ENCODE data around the gene AVEN.

The AVEN gene

DNA sequence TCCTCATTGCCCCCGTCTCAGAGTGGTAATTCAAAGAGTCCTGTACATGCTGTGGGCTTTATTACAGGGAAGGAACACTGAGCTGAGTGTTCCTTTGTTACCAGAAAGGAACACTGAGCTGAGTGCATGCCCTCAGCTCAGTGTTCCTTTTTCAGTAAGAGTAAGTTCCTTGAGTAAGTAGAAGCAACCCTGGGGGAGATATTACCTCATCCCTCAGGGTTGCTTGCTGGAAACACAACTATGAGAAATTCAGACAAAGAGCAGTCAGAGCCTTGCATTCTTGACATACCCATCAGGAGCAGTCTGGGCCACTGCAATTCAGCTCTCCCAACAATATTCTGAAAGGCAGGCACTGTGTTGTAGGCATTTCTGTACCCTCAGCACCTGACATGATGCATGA lies 53.7 kb downstream of the AVEN start:
- peak; percentile 56 for DNase-seq (ENCODE audit: low spot score)

DNA sequence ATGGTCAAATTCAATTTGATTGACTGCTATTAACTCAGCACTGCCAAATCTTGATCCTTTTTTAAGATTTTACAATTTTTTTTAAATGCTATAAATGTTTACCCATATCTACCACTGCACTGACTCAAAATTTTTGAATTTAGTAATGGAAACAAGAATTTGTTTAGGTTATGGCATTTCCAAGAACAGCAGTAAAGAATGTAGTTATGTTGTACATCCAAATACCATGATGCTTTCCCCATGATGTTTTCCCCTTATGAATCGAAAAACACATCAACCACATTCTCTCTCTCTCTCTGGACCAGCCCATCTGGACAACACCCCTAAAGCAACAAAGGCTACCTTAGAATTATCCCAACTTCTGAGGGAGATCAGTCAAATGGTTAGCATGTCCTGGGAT lies 56.5 kb downstream of the AVEN start:
- DNase-seq (ENCODE audit: low spot score) = no peak

DNA sequence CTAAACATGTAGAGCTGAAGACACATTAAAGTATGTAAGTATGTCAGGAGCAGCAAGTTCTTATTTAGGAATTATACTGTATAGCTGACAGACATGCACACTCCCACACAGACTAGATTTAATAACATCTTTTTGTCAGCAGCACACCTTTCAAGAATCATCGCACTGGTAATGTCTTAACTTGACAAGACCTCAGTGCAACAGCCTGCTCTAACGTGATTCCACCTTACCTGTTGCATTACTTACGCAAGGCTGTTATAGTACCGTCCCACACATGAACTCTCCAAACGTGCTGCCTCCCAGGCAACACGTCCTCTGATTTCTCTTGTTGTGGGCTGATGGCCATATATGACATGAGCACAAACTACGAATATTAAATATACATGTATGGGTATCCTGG lies 58.8 kb downstream of the AVEN start:
- DNase-seq (ENCODE audit: low spot score) = no peak

DNA sequence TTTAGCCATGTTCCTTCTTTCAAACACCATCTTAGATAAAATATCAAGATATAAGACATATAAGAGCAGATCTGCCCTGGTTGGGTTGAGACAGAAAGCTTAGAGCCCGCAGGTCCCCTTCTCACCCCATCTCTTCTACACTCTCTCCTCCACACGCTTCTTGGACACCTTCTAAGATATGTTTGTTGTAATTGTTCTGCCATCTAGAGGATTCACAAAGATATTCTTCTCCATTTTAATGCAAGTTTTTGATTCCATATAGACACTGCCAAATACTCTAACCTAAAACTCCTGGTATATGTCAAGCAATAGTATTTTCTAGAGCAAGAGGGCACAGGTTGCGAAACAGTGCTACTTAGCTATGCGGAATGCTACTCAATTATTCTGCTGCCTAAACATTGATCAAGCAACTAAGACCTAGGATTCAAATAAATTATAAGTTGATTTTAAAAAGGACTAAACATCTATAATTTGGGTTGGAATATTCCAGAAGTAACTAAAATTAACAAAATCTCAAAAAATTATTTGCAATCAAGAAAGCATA lies 63.9 kb downstream of the AVEN start:
- DNase-seq (ENCODE audit: low spot score) = no peak

DNA sequence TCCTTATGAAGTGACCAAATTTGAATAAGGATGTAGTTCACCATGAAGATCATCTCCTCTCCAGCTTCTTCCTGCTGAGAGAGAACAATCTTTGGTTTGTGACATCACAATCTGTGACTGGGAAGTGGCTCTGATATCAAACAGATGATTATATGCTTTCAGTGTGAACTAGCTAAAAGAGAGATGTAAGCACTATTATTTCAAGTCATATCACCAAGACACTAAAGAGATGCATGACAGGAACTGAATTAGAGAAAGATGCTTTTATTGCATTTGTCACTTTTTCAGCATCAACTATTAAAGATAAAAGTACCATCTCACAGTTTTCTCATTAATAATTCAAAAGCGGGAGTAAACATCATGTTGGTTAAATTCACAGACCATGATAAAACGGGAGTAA lies 67.2 kb downstream of the AVEN start:
- no peak for DNase-seq (ENCODE audit: low spot score)

DNA sequence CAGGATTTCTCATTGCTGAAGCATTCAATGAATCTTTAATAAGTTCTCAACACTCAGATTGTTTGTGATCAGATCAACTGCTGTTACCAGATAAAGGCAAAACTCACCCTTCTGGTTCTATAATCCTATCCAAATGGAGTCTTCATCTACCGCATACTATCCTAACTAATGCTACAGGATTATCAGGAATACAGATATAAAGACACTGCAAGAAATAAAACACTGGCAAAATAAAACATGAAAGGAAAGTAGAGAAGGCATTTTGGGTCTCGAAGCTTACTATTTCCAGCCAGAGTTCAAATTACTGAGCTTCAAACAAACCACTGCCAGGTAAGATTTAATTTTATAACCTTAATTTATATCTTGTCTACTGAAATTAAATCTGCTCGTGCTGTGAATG lies 70.2 kb downstream of the AVEN start:
- no peak for DNase-seq (ENCODE audit: low spot score)

DNA sequence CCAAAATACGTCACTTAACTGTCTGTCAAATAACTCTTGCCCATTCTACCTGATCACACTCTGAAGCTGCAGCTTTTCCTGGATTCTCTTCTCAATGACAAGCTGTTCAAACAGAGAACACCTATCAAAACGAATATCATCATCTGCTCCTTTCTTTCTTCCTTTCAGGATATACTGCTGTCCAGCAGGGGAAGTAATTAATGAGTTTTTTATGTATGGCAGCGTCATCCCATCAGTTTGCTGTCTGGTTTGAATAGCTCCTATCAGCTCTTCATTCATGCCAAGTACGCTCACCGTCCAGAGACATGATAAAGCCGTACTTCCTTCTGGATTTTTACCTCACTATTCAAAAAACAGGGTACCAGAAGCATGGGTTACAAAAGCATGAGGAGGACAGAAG lies 70.8 kb downstream of the AVEN start, which contains the start of gene CHRM5:
CHRM5 (plus strand) TSS at position 274 of the 400 bp plus-strand sequence. CDS start 94,221 bp downstream, outside the sequence.
- no peak for DNase-seq (ENCODE audit: low spot score)

DNA sequence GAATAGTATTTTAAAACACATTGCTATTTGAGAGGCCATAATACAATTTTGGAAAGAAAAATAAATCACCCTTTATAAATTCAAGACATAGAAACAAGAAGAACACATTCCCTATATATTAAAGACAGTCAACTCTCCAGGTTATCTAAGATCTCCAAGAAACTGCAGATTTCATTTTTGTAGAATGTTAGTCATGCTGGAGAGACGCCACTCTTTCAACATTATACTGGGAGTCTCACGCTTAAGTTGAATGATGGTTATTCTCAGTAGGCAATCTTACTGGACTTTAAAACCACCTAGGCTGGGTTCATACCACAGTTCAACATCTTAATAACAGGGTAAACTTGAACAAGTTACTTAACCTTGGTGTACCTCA lies 74.4 kb downstream of the AVEN start:
- no peak for DNase-seq (ENCODE audit: low spot score)

DNA sequence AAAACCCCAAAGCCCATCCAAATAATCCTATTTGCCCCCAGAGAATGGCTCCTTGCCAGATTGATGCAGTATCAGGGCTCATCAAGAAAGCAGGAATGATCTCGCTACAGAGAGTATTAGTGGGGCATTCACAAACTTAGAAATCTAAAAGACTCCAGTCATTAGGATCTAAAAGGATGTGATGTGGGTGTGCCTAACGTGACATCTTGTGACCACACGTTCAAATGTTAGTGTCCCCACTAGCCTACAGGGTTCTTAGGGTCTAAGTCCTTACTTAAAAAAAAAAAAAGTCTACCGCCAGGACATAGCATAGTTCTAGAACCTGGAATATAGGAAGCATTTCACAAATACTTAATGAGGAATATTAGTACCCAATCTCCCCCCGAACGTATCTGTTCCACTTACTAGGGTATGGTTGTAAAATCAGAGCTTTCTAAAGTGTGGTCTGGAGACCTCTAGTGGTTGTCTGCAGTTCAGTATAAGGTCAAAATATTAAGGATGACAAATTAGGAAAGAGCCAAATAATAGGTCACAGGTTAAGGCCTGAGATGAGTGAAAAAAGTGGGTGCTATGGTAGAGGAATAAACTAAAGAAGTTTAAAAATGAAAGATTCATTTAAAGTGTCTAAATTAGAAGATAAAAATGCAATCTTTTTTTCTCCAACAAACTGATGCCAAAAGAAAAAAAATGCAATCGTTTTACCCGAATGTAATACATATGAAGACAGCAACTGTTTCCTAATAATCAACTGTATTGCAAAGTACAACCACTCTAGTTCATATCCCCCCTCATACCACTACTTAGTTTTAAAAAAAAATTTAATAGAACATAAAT lies 75.0 kb downstream of the AVEN start:
- DNase-seq (ENCODE audit: low spot score) = peak; percentile 27

DNA sequence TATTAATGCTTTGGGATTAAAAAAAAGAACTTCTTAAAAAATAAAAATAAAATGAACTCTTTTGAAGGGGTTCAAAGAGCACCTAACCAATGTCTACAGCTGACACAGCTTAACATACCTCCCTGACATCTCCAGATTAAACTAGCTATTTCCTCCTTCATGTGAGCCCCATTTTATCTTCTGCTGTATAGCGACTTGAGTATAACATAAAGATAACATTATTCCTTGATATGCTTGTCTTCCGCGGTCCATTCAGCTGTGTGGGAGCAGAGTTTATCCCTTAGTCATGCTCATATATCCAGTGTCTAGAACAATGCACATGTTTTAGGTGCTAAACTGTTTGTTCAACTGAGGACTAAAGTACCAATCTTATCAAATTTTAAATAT lies 78.5 kb downstream of the AVEN start:
- DNase-seq (ENCODE audit: low spot score) = no peak

DNA sequence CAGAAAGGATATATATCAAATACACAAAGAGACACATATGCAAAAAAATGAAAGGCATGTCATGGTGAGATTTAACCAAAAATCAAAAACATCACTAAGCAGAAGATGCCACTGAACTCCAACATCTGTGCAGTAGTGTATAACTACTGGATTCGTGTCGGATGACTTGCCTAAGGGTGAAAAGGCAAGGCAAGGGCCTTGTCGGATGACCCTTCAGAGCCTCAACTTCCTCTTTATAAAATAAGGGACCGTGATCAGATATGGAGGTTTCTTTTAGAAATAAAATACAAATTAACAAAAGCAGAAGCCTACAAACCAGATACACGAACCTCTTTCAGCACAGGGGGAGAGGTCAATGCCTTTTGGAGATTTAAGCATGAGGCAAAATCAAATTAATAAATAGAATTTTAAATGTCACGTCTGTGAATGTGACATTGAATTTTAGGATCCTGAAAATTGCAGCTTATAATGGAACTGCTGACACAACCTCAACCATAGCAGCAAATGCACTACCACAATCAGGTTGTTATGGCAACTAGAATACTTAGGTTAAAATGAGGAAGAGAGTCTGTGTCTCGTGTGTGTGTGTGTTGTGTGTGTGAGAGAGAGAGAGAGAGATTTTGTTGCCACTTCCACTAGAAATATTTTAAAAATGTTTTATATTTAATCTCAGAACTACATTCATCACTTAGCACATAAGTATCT lies 79.0 kb downstream of the AVEN start:
- DNase-seq (ENCODE audit: low spot score) = no peak

DNA sequence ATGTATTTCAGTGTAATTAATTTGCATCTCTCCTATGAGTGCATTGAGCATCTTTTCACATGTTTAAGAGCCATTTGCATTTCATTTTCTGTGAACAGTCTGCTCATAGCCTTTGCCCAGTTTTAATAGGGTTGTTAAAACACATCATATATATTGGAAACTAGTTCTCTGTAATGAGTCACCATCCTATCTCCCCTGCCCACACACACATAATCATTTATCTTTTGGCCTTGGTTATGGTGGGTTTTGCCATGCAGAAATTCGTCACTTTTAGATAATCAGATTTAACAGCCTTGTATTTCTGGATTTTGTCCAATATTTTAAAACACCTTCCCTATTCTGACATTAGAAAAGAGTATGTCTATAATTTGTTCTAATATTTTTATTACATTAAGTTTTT lies 82.6 kb downstream of the AVEN start:
- no peak for DNase-seq (ENCODE audit: low spot score)

DNA sequence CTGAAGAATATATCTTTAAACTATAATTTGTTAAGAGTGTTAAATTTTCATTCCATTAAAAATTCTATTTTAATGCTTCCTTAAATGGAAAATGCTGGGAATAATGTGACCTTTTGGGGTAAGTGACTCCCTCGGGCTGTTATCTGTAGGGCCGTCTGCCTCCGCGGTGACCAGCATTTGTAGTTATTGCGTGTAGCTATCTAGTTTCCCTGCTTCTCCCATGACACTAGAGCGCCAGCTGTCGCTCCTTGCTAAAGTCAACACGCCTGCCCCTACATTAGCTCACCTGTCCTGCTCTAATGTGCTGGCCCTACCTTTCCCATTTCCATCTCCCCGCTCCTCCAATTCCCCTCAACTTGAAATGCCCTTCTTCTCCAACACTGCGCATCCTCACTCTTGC lies 83.1 kb downstream of the AVEN start:
- no peak for DNase-seq (ENCODE audit: low spot score)

DNA sequence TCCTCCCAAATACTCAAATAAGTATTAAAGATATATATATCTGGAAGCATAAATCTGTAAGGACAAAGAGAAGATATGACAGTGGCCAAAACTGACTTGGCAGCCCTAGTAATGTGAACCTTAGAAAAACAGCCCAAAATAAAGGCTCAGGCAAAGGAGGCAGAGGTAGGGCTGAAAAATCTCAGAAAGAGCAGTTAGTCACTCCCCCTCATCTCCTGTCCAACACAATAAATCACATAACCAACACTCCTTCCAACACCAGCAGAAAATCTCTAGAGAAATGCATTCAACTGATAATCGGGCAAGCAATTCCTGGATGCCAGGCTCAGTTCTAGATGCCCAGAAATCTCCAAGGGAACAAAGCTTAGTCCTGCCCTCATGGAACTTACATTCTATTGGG lies 92.9 kb downstream of the AVEN start:
- DNase-seq (ENCODE audit: low spot score) = no peak

DNA sequence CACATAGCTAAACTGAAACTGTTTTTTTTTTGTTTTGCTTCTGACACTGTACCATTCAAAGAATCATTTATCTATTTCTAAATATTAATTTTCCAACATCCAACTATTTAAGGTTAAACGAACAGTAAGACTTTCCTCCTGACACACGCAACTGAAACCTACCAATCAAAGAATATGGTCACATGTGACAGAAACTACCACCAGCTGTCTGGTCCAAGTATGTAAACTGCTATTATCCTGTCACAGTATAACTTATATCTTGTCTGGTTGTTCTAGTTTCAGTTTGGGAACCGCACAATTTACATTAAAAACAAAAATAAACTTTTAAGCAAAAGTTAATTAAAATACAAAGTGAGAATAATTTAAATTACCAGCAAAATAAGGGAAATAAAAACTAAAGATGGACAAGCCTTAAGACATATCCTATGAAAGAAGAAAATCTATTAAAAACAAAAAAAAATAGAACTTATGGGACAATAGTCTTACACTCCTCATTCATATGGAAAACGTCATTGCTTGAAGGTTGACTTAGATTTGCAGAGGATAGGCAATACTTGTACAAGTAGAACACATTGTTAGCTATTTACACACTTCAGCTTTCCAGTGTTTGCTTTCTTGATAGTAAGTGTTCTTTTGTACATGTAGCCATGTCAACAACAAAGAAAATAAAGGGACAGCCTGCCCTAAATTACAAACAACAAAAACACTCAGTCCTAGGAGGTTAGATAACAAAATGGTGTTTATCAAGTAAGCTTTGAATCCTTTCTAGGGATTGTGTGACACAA lies 97.5 kb downstream of the AVEN start:
- DNase-seq (ENCODE audit: low spot score) = no peak

DNA sequence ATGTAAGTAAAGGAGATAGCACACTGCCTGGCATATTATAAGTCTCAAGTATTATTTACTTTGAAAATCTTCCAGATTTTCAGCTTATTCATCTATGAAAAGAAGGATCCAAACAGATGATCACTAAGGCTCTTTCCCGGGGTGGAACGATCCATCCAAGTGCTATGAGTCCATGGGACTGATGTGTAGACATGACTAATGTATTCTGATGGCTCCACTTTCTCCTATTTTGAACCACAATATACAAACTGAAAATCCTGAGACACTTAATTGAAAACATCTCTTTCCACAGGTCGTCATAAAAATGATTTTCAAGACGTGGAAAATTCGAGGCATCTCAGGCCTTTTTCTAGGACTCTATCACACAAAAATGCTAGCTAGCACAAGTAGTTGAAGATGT lies 104.1 kb downstream of the AVEN start:
- DNase-seq (ENCODE audit: low spot score) = peak; percentile 16

DNA sequence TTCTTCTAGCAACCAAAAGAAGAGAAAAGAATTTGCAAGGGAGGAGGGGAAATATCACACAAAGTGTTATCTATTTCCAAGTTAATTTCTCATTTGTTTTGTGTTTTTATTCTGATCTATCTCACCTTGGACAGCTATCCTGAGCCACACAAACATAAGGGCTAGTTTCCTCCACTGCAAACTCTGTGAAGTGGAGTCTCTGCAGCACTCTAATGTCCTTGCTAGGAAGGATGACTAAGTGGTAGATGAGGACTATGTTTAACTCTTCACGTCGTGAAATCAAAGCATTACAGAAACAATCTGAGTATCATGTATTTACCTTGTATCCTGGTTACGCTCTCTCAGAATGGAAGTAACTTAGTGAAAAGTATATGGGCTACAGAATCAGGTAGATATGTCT lies 104.6 kb downstream of the AVEN start:
- DNase-seq (ENCODE audit: low spot score) = no peak

DNA sequence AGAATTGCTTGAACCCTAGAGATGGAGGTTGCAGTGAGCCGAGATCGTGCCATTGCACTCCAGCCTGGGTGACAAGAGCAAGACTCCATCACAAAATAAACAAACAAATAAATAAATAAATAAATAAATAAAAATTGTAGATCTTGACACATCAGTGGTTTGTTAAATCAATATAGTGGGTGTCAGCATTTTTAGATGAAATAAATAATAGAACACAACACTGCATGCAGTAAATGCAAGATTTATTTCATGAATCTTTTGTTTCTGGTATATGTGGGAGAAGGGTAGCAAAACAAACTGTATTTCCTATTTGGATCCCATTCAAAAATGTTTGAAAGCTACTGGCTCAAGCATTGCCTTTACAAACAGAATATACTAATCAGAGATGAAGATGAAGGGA lies 106.3 kb downstream of the AVEN start:
- no peak for DNase-seq (ENCODE audit: low spot score)

DNA sequence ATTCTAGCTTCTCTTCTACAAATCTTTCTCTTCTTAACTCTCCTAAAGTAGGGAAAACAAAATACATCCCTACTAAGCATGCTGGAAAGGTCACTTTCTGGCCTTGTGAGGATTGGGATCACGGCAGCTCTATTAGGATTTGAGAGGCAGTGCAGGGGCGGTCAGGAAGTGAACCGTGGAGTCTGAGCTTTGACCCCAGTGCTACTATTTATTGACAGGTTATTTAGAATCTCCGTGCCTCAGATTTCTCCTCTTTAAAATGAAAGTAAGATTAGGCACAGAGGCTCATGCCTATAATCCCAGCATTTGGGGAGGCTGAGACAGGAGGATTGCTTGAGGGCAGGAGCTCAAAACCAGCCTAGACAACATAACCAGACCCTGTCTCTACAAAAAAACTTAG lies 112.7 kb downstream of the AVEN start:
- no peak for DNase-seq (ENCODE audit: low spot score)

DNA sequence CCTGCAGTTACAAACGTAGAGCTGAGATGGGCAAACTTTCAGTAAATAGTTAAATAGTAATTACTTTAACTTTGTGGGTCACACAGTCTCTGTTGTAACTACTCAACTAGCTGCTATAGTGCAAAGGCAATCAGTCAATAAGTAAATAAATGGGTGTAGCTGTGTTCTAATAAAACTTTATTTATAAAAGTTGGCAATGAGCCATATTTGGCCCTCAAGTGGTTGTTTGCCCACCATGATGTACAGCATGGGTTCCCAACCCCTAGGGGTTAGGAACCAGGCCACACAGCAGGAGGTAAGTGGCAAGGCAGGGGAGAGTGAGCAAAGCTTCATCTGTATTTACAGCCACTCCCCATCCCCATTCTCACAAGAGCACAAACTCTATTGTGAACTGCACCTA lies 115.6 kb downstream of the AVEN start:
- DNase-seq (ENCODE audit: low spot score) = no peak

DNA sequence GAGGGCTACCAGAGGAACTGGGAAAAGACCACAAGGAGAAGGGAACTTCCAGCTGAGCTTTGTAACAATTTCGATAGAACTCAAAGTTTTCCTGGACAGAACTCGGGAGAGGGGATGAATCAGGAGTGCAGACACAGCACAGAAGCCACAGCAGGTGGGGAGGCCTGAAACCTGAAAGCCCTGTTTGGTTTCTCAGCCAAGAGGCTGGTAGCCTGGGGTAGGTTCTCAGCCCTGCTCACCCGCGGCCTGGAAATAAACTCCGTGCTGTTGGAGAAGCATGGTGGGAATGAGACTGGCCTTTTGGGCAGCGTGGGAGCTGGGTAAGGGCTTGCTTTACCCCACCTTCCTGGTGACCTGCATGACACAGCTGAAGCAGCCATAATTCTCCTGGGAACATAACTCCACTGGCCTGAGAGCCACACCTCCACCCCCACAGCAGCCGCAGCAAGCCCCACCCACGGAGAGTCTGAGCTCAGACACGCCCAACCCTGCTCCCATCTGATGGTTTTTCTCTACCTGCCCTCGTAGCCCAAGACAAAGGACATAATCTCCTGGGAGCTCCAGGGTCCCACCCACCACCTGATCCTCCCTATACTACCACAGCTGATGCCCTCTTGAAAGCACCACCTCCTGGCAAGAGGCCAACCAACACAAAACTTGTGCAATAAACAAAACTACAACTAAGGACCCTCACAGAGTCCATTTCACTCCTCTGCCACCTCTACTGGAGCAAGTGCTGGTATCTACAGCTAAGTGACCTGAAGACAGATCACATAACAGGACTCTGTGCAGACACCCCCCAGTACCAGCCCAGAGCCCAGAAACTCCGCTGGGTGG lies 123.2 kb downstream of the AVEN start:
- no peak for DNase-seq (ENCODE audit: low spot score)

DNA sequence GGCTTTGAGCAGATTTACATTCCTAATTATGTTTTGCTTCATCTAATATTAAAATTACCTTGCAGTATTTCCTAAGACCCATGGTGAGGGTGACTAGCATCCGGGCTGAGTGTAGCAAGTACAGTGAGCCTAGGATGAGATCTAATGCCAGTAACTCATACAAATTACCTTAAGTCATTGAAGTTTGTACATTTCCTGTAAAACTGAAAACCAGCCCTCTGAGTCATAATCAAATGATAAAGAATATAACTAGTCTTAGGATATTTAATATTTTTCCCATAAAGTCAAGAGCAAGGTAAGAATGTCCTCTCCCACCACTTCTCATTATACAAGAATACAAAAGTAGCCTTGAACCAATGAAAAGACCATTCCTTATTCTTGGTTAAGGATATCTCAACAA lies 125.5 kb downstream of the AVEN start:
- DNase-seq (ENCODE audit: low spot score) = no peak
